Hindlimb muscle (tissue), 1 donor: ENCODE measurements around the gene IL10. TPM values are rescaled to one million over a fixed set of nuclear protein-coding genes. Genes with fewer than 3 reads are reported as not detected.
A peak's percentile ranks its signal among the peaks of the same experiment; 100 is the strongest.

ENCODE experiments used
- DNase-seq: peaks from one replicate; pipeline ENCODE4 v3.0.0-alpha.2; 2013
- polyA plus RNA-seq: library from polyadenylated mRNA; unstranded; fragments of 120-200 nt; gene quantifications from one replicate; pipeline ENCODE4 v1.2.1, GENCODE V29; 2013; ENCODE audit not compliant: insufficient read length

IL10 gene
- 0.53 TPM for polyA plus RNA-seq

- no peak for DNase-seq
Measured at GRCh38 chr1:206772243-206772937, at the start of gene IL10. Gene IL10 (minus strand): TSS chr1:206772494. CDS start chr1:206772435, 59 bp downstream.

GRCh38 chr1:206821493-206821892 is 49.2 kb upstream of the IL10 start:
- DNase-seq, result no peak

GRCh38 chr1:206816390-206817287 is 44.3 kb upstream of the IL10 start:
- DNase-seq, result no peak

GRCh38 chr1:206814716-206815341 is 42.5 kb upstream of the IL10 start:
- DNase-seq, result peak; percentile 37

GRCh38 chr1:206812471-206812870 is 40.2 kb upstream of the IL10 start:
- no peak for DNase-seq

- DNase-seq, result no peak
Measured at GRCh38 chr1:206809504-206810084, 37.3 kb upstream of the IL10 start.

- no peak for DNase-seq
Measured at GRCh38 chr1:206808615-206809014, 36.3 kb upstream of the IL10 start.

GRCh38 chr1:206805357-206805756 is 33.1 kb upstream of the IL10 start:
- no peak for DNase-seq

GRCh38 chr1:206804156-206804737 is 32.0 kb upstream of the IL10 start:
- DNase-seq, result no peak

- DNase-seq, result no peak
Measured at GRCh38 chr1:206803221-206803730, 31.0 kb upstream of the IL10 start.

GRCh38 chr1:206802401-206802800 is 30.1 kb upstream of the IL10 start:
- DNase-seq, result no peak

- no peak for DNase-seq
Measured at GRCh38 chr1:206801467-206801866, 29.2 kb upstream of the IL10 start.

- no peak for DNase-seq
Measured at GRCh38 chr1:206800891-206801290, 28.6 kb upstream of the IL10 start.

- no peak for DNase-seq
Measured at GRCh38 chr1:206800411-206800810, 28.1 kb upstream of the IL10 start.

- no peak for DNase-seq
Measured at GRCh38 chr1:206799311-206799710, 27.0 kb upstream of the IL10 start.

GRCh38 chr1:206798384-206798996 is 26.2 kb upstream of the IL10 start:
- no peak for DNase-seq

GRCh38 chr1:206797534-206798383 is 25.5 kb upstream of the IL10 start:
- DNase-seq, result no peak

- no peak for DNase-seq
Measured at GRCh38 chr1:206796981-206797402, 24.7 kb upstream of the IL10 start.

- DNase-seq, result no peak
Measured at GRCh38 chr1:206796116-206796515, 23.8 kb upstream of the IL10 start.

GRCh38 chr1:206794294-206794908 is 22.1 kb upstream of the IL10 start:
- DNase-seq, result no peak
